Osteocyte (in vitro differentiated cells): ENCODE data around the gene SH3GL2. TPM values are rescaled to one million over a fixed set of nuclear protein-coding genes. Genes with fewer than 3 reads are reported as not detected.

ENCODE experiments used
- DNase-seq: peaks from one replicate; pipeline ENCODE4 v3.0.0; 2021; ENCODE audit warnings: mixed read lengths; ENCODE audit not compliant: unreplicated experiment; ENCODE audit errors: extremely low spot score
- H3K27ac Mint-ChIP-seq: one replicate; pipeline ENCODE4 v1.8.0; 2021; ENCODE audit warnings: mild to moderate bottlenecking, mixed read lengths; ENCODE audit not compliant: unreplicated experiment
- H3K27me3 Mint-ChIP-seq: one replicate; pipeline ENCODE4 v1.8.0; 2021; ENCODE audit warnings: mixed read lengths; ENCODE audit not compliant: unreplicated experiment
- H3K36me3 Mint-ChIP-seq: one replicate; pipeline ENCODE4 v1.8.0; 2021; ENCODE audit warnings: mixed read lengths; ENCODE audit not compliant: unreplicated experiment
- H3K4me1 Mint-ChIP-seq: one replicate; pipeline ENCODE4 v1.8.0; 2021; ENCODE audit warnings: mixed read lengths; ENCODE audit not compliant: unreplicated experiment
- H3K4me3 Mint-ChIP-seq: one replicate; pipeline ENCODE4 v1.8.0; 2021; ENCODE audit warnings: mild to moderate bottlenecking, moderate library complexity, mixed read lengths; ENCODE audit not compliant: unreplicated experiment
- H3K9me3 Mint-ChIP-seq: one replicate; pipeline ENCODE4 v1.8.0; 2021; ENCODE audit warnings: mixed read lengths; ENCODE audit not compliant: unreplicated experiment
- CTCF ChIP-seq: fragments of 200-600 bp; sonication (generic); IDR thresholded peaks from 2 replicates; pipeline ENCODE4 v1.5.0; 2021; ENCODE audit warnings: antibody characterized with exemption, mild to moderate bottlenecking, moderate library complexity
- total RNA-seq: library from RNA; stranded (reverse); gene quantifications from 2 replicates; pipeline ENCODE4 v1.2.1, GENCODE V29; 2021

The SH3GL2 gene
- total RNA-seq, 1 donor from 2014 or later = 0.16 TPM

- Mint-ChIP-seq H3K4me3 (no peak overlapping the region), H3K4me1 (peaks cover 16% of the 10 kb centered on the region), H3K9me3 (no peaks in the 10 kb centered on the region), H3K36me3 (no peaks in the 10 kb centered on the region), H3K27ac (no peak overlapping the region), H3K27me3 (no peaks in the 10 kb centered on the region)
- no peak for DNase-seq
- TF ChIP-seq CTCF = no peak
Observed at GRCh38 chr9:17829064-17829463, 250.2 kb downstream of the SH3GL2 start.

GRCh38 chr9:17829812-17830385 lies 251.0 kb downstream of the SH3GL2 start:
- Mint-ChIP-seq H3K27ac (no peak overlapping the region), H3K36me3 (no peaks in the 10 kb centered on the region), H3K4me1 (peaks cover 8% of the 10 kb centered on the region), H3K4me3 (no peak overlapping the region), H3K27me3 (no peaks in the 10 kb centered on the region), H3K9me3 (no peaks in the 10 kb centered on the region)
- no peak for TF ChIP-seq CTCF
- no peak for DNase-seq

DNA sequence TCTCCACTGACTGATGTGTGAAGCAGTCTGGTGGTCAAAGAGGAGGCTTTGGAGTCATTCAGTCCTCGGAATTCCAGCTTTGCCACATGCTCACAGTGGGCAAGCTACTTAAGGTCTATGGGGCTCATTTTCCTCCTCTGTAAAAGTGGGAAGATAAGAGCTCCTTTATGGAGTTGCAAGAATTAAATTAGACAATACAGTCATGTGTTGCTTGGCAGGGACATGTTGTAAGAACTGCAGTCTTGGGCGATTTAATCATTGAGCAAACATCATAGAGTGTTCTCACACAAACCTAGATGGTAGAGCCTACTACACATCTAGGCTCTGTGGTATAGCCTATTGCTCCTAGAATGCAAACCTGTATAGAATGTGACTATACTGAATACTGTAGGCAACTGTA lies 253.9 kb downstream of the SH3GL2 start:
- no peak for TF ChIP-seq CTCF
- no peaks in the 10 kb centered on the region for H3K36me3 Mint-ChIP-seq
- no peaks in the 10 kb centered on the region for H3K27me3 Mint-ChIP-seq
- peaks cover 6% of the 10 kb centered on the region for H3K9me3 Mint-ChIP-seq
- H3K4me1 Mint-ChIP-seq = no peaks in the 10 kb centered on the region
- no peak overlapping the region for H3K4me3 Mint-ChIP-seq
- no peak for DNase-seq
- H3K27ac Mint-ChIP-seq = no peak overlapping the region

GRCh38 chr9:17833846-17834245 lies 255.0 kb downstream of the SH3GL2 start:
- Mint-ChIP-seq H3K4me1 (no peaks in the 10 kb centered on the region), H3K9me3 (peaks cover 6% of the 10 kb centered on the region), H3K27ac (no peak overlapping the region), H3K4me3 (no peak overlapping the region), H3K36me3 (no peaks in the 10 kb centered on the region), H3K27me3 (peaks cover 5% of the 10 kb centered on the region)
- DNase-seq = no peak
- TF ChIP-seq CTCF = no peak

- Mint-ChIP-seq H3K4me3 (no peak overlapping the region), H3K4me1 (no peaks in the 10 kb centered on the region)
Observed at GRCh38 chr9:17837965-17838364, 259.1 kb downstream of the SH3GL2 start.

More at GRCh38 chr9:17837965-17838364, 259.1 kb downstream of the SH3GL2 start:
- peaks cover 5% of the 10 kb centered on the region for H3K27me3 Mint-ChIP-seq
- H3K27ac Mint-ChIP-seq = no peak overlapping the region
- no peak for TF ChIP-seq CTCF
- DNase-seq = no peak
- no peaks in the 10 kb centered on the region for H3K36me3 Mint-ChIP-seq
- H3K9me3 Mint-ChIP-seq = peaks cover 6% of the 10 kb centered on the region
